ENCODE measurements around the gene BACE2.
"Not testable (repeated sequence)": the region's sequence is repeated elsewhere in the genome, so short reads cannot be mapped to it uniquely, and the experiment has no call there.

Gene BACE2

GRCh38 chr21:41240040-41240439, 72.1 kb downstream of the BACE2 start:
- DNase-seq (ENCODE audit: low spot score): no peak

GRCh38 chr21:41241341-41241740, 73.4 kb downstream of the BACE2 start:
- DNase-seq (ENCODE audit: low spot score): no peak

- no peak for DNase-seq (ENCODE audit: low spot score)
Observed at GRCh38 chr21:41242238-41242829, 74.4 kb downstream of the BACE2 start.

GRCh38 chr21:41243107-41243506, 75.1 kb downstream of the BACE2 start:
- DNase-seq (ENCODE audit: low spot score): no peak

- not testable (repeated sequence) for DNase-seq (ENCODE audit: low spot score)
Observed at GRCh38 chr21:41244266-41244880, 76.4 kb downstream of the BACE2 start.

- DNase-seq (ENCODE audit: low spot score): no peak
Observed at GRCh38 chr21:41245509-41246135, 77.7 kb downstream of the BACE2 start.

GRCh38 chr21:41246808-41247207, 78.8 kb downstream of the BACE2 start:
- DNase-seq (ENCODE audit: low spot score): no peak

- no peak for DNase-seq (ENCODE audit: low spot score)
Observed at GRCh38 chr21:41247561-41248545, 79.9 kb downstream of the BACE2 start.

- DNase-seq (ENCODE audit: low spot score): no peak
Observed at GRCh38 chr21:41249476-41249875, 81.5 kb downstream of the BACE2 start.

GRCh38 chr21:41250519-41250918, 82.6 kb downstream of the BACE2 start:
- DNase-seq (ENCODE audit: low spot score): no peak

GRCh38 chr21:41251961-41252642, 84.1 kb downstream of the BACE2 start:
- DNase-seq (ENCODE audit: low spot score): no peak

- no peak for DNase-seq (ENCODE audit: low spot score)
Observed at GRCh38 chr21:41254090-41254700, 86.2 kb downstream of the BACE2 start.

- no peak for DNase-seq (ENCODE audit: low spot score)
Observed at GRCh38 chr21:41255190-41255589, 87.2 kb downstream of the BACE2 start.

- not testable (repeated sequence) for DNase-seq (ENCODE audit: low spot score)
Observed at GRCh38 chr21:41256231-41256630, 88.3 kb downstream of the BACE2 start.

- DNase-seq (ENCODE audit: low spot score): no peak
Observed at GRCh38 chr21:41256771-41257702, 89.1 kb downstream of the BACE2 start.

- DNase-seq (ENCODE audit: low spot score): no peak
Observed at GRCh38 chr21:41258617-41259016, 90.7 kb downstream of the BACE2 start.

- no peak for DNase-seq (ENCODE audit: low spot score)
Observed at GRCh38 chr21:41260428-41260827, 92.5 kb downstream of the BACE2 start.

- DNase-seq (ENCODE audit: low spot score): no peak
Observed at GRCh38 chr21:41267346-41267745, 99.4 kb downstream of the BACE2 start.

GRCh38 chr21:41269535-41269934, 101.6 kb downstream of the BACE2 start:
- no peak for DNase-seq (ENCODE audit: low spot score)

- no peak for DNase-seq (ENCODE audit: low spot score)
Observed at GRCh38 chr21:41277196-41277595, 109.2 kb downstream of the BACE2 start.
